Panc1 (cell line): ENCODE measurements around the gene OR2G6.
"Not testable (repeated sequence)": the region's sequence is repeated elsewhere in the genome, so short reads cannot be mapped to it uniquely, and the experiment has no call there.

Source experiments
- TCF7L2 ChIP-seq: IDR thresholded peaks from 2 replicates; pipeline ENCODE4 v1.6.1; 2011; ENCODE audit warnings: mild to moderate bottlenecking, low read depth, low read length, inconsistent platforms
- TF ChIP-seq, protein P1 (sequence below): fragments of 450-650 bp; IDR thresholded peaks from 2 replicates; pipeline ENCODE4 v1.5.1; 2017; ENCODE audit warnings: mild to moderate bottlenecking

DNA sequence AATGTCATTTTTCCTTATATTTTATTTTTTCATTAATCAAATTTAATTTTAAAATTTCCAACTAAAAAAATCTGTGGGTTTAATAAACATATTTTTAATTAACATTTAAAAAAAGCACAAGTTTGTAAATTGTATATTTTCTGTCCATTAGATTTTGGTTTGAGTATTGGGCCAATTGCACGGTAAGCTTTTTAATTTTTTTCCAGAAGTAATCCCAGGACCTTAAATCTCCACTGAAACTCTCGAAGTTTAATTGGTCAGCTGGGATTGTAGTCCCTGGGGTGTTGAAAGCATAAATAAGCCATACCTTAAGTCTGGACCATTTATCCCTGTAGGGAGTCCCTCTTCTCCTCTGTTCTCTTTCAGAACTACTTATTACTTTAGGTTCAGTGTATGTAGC is at the start of gene OR2G6:
- TF ChIP-seq TCF7L2: not testable (repeated sequence)
- TF ChIP-seq, protein P1, sequence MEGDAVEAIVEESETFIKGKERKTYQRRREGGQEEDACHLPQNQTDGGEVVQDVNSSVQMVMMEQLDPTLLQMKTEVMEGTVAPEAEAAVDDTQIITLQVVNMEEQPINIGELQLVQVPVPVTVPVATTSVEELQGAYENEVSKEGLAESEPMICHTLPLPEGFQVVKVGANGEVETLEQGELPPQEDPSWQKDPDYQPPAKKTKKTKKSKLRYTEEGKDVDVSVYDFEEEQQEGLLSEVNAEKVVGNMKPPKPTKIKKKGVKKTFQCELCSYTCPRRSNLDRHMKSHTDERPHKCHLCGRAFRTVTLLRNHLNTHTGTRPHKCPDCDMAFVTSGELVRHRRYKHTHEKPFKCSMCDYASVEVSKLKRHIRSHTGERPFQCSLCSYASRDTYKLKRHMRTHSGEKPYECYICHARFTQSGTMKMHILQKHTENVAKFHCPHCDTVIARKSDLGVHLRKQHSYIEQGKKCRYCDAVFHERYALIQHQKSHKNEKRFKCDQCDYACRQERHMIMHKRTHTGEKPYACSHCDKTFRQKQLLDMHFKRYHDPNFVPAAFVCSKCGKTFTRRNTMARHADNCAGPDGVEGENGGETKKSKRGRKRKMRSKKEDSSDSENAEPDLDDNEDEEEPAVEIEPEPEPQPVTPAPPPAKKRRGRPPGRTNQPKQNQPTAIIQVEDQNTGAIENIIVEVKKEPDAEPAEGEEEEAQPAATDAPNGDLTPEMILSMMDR: not testable (repeated sequence)
